Kidney epithelial cell (primary cell): Measurements from ENCODE around the gene LAMC1. TPM values are rescaled to one million over a fixed set of nuclear protein-coding genes. Genes with fewer than 3 reads are reported as not detected.
"Not testable (repeated sequence)": the region's sequence is repeated elsewhere in the genome, so short reads cannot be mapped to it uniquely, and the experiment has no call there.

Experiments used
- DNase-seq: peaks from one replicate; pipeline ENCODE4 v3.0.0-alpha.2; 2010; ENCODE audit warnings: low read depth
- H3K27me3 ChIP-seq: 2 replicates; pipeline ENCODE4 v1.6.0; 2011; ENCODE audit warnings: low read length; ENCODE audit not compliant: control insufficient read depth, insufficient read depth
- H3K36me3 ChIP-seq: 2 replicates; pipeline ENCODE4 v1.5.1; 2011; ENCODE audit warnings: low read length; ENCODE audit not compliant: control insufficient read depth, insufficient read depth
- H3K4me3 ChIP-seq: 2 replicates; pipeline ENCODE4 v1.5.1; 2011; ENCODE audit warnings: low read depth, mild to moderate bottlenecking, control low read depth, low read length
- CTCF ChIP-seq: IDR thresholded peaks from 2 replicates; pipeline ENCODE4 v1.5.1; 2011; ENCODE audit warnings: mild to moderate bottlenecking, moderate library complexity, low read length, control low read depth, inconsistent platforms; ENCODE audit not compliant: insufficient read depth, poor library complexity, severe bottlenecking
- total RNA-seq: library from RNA; depleted of rRNA; stranded (reverse); fragments of >200 nt; gene quantifications from 2 replicates; pipeline ENCODE4 v1.2.3, GENCODE V29; 2015

Gene LAMC1
- total RNA-seq, 1 donor from 2014 or later = 172 TPM

- Histone ChIP-seq H3K27me3 (no peaks in the 10 kb centered on the region), H3K4me3 (no peak overlapping the region), H3K36me3 (no peaks in the 10 kb centered on the region)
- TF ChIP-seq CTCF = no peak
- peak; percentile 69 for DNase-seq
Observed at GRCh38 chr1:183069562-183070216, 46.5 kb downstream of the LAMC1 start.

GRCh38 chr1:183070234-183070922, 47.2 kb downstream of the LAMC1 start:
- no peak overlapping the region for H3K4me3 ChIP-seq
- no peak for TF ChIP-seq CTCF

GRCh38 chr1:183070923-183071618, 47.9 kb downstream of the LAMC1 start:
- peak; percentile 74 for DNase-seq
- H3K4me3 ChIP-seq = no peak overlapping the region
- no peaks in the 10 kb centered on the region for H3K27me3 ChIP-seq
- TF ChIP-seq CTCF = no peak
- H3K36me3 ChIP-seq = no peaks in the 10 kb centered on the region

More at GRCh38 chr1:183070234-183070922, 47.2 kb downstream of the LAMC1 start:
- no peaks in the 10 kb centered on the region for H3K27me3 ChIP-seq
- no peak for DNase-seq
- no peaks in the 10 kb centered on the region for H3K36me3 ChIP-seq

- DNase-seq, H3K27me3 ChIP-seq, H3K36me3 ChIP-seq, H3K4me3 ChIP-seq: not testable (repeated sequence)
Observed at GRCh38 chr1:183072595-183072994, 49.4 kb downstream of the LAMC1 start.

GRCh38 chr1:183073320-183073719, 50.1 kb downstream of the LAMC1 start:
- TF ChIP-seq CTCF = no peak
- H3K4me3 ChIP-seq = no peak overlapping the region
- DNase-seq = no peak
- H3K27me3 ChIP-seq = no peaks in the 10 kb centered on the region
- H3K36me3 ChIP-seq = no peaks in the 10 kb centered on the region

- Histone ChIP-seq H3K27me3 (no peaks in the 10 kb centered on the region), H3K36me3 (no peaks in the 10 kb centered on the region), H3K4me3 (no peak overlapping the region)
- TF ChIP-seq CTCF = no peak
- no peak for DNase-seq
Observed at GRCh38 chr1:183074215-183074614, 51.0 kb downstream of the LAMC1 start.
